IPS-15b (cell line): Measurements from ENCODE around the gene MYO10.
"Not testable (repeated sequence)": the region's sequence is repeated elsewhere in the genome, so short reads cannot be mapped to it uniquely, and the experiment has no call there.

Experiments
- H3K27me3 ChIP-seq: one replicate; pipeline ENCODE4 v1.6.1; 2013; ENCODE audit warnings: low read length; ENCODE audit not compliant: control insufficient read depth, insufficient read depth
- H3K36me3 ChIP-seq: one replicate; pipeline ENCODE4 v1.6.1; 2013; ENCODE audit warnings: low read length; ENCODE audit not compliant: control insufficient read depth, insufficient read depth
- H3K4me1 ChIP-seq: one replicate; pipeline ENCODE4 v1.6.1; 2013; ENCODE audit warnings: mild to moderate bottlenecking, low read length; ENCODE audit not compliant: control insufficient read depth, insufficient read depth
- H3K4me3 ChIP-seq: one replicate; pipeline ENCODE4 v1.5.1; 2013; ENCODE audit warnings: low read depth, low read length
- H3K9ac ChIP-seq: one replicate; pipeline ENCODE4 v1.6.1; 2013; ENCODE audit warnings: low read depth, mild to moderate bottlenecking, low read length
- H3K9me3 ChIP-seq: one replicate; pipeline ENCODE4 v1.6.1; 2013; ENCODE audit warnings: mild to moderate bottlenecking, low read length; ENCODE audit not compliant: control insufficient read depth, insufficient read depth

MYO10 gene

GRCh38 chr5:16780325-16780724 lies 155.8 kb downstream of the MYO10 start:
- Histone ChIP-seq H3K4me3 (no peak overlapping the region), H3K4me1 (no peaks in the 10 kb centered on the region), H3K9ac (no peak overlapping the region), H3K27me3 (no peaks in the 10 kb centered on the region), H3K36me3 (no peaks in the 10 kb centered on the region), H3K9me3 (no peaks in the 10 kb centered on the region)

GRCh38 chr5:16777432-16777831 lies 158.7 kb downstream of the MYO10 start:
- H3K9me3 ChIP-seq: no peaks in the 10 kb centered on the region
- no peaks in the 10 kb centered on the region for H3K27me3 ChIP-seq
- H3K9ac ChIP-seq: no peak overlapping the region
- no peaks in the 10 kb centered on the region for H3K36me3 ChIP-seq
- no peak overlapping the region for H3K4me3 ChIP-seq
- H3K4me1 ChIP-seq: no peaks in the 10 kb centered on the region

GRCh38 chr5:16776611-16777251 lies 159.4 kb downstream of the MYO10 start:
- Histone ChIP-seq H3K9ac (no peak overlapping the region), H3K27me3 (no peaks in the 10 kb centered on the region), H3K4me1 (no peaks in the 10 kb centered on the region), H3K4me3 (no peak overlapping the region), H3K36me3 (no peaks in the 10 kb centered on the region), H3K9me3 (no peaks in the 10 kb centered on the region)

- Histone ChIP-seq H3K9ac (no peak overlapping the region), H3K4me1 (no peaks in the 10 kb centered on the region), H3K27me3 (no peaks in the 10 kb centered on the region), H3K4me3 (no peak overlapping the region), H3K9me3 (no peaks in the 10 kb centered on the region), H3K36me3 (no peaks in the 10 kb centered on the region)
Measured at GRCh38 chr5:16774806-16775205, 161.3 kb downstream of the MYO10 start.

GRCh38 chr5:16773991-16774390 lies 162.1 kb downstream of the MYO10 start:
- H3K4me3 ChIP-seq: no peak overlapping the region
- H3K27me3 ChIP-seq: no peaks in the 10 kb centered on the region
- no peaks in the 10 kb centered on the region for H3K9me3 ChIP-seq
- no peaks in the 10 kb centered on the region for H3K4me1 ChIP-seq
- no peaks in the 10 kb centered on the region for H3K36me3 ChIP-seq
- H3K9ac ChIP-seq: no peak overlapping the region

GRCh38 chr5:16772556-16772955 lies 163.5 kb downstream of the MYO10 start:
- no peaks in the 10 kb centered on the region for H3K27me3 ChIP-seq
- no peaks in the 10 kb centered on the region for H3K9me3 ChIP-seq
- H3K4me3 ChIP-seq: no peak overlapping the region
- no peaks in the 10 kb centered on the region for H3K36me3 ChIP-seq
- H3K9ac ChIP-seq: no peak overlapping the region
- no peaks in the 10 kb centered on the region for H3K4me1 ChIP-seq

GRCh38 chr5:16768184-16768583 lies 167.9 kb downstream of the MYO10 start:
- no peaks in the 10 kb centered on the region for H3K9me3 ChIP-seq
- H3K9ac ChIP-seq: no peak overlapping the region
- no peak overlapping the region for H3K4me3 ChIP-seq
- H3K4me1 ChIP-seq: no peaks in the 10 kb centered on the region
- no peaks in the 10 kb centered on the region for H3K27me3 ChIP-seq
- H3K36me3 ChIP-seq: peaks cover 4% of the 10 kb centered on the region

GRCh38 chr5:16763211-16763610 lies 172.9 kb downstream of the MYO10 start:
- Histone ChIP-seq H3K4me1 (no peaks in the 10 kb centered on the region), H3K9me3 (no peaks in the 10 kb centered on the region), H3K27me3 (no peaks in the 10 kb centered on the region), H3K4me3 (no peak overlapping the region), H3K36me3 (peaks cover 9% of the 10 kb centered on the region), H3K9ac (no peak overlapping the region)

- H3K4me1 ChIP-seq: peaks cover 3% of the 10 kb centered on the region
- H3K9ac ChIP-seq: no peak overlapping the region
- H3K4me3 ChIP-seq: no peak overlapping the region
- peaks cover 9% of the 10 kb centered on the region for H3K36me3 ChIP-seq
- H3K27me3 ChIP-seq: no peaks in the 10 kb centered on the region
- no peaks in the 10 kb centered on the region for H3K9me3 ChIP-seq
Measured at GRCh38 chr5:16759147-16759773, 176.8 kb downstream of the MYO10 start.

- Histone ChIP-seq H3K4me3 (no peak overlapping the region), H3K27me3 (no peaks in the 10 kb centered on the region), H3K4me1 (peaks cover 8% of the 10 kb centered on the region), H3K36me3 (peaks cover 4% of the 10 kb centered on the region), H3K9ac (no peak overlapping the region), H3K9me3 (no peaks in the 10 kb centered on the region)
Measured at GRCh38 chr5:16757989-16758501, 178.0 kb downstream of the MYO10 start.

- H3K9me3 ChIP-seq, H3K9ac ChIP-seq, H3K36me3 ChIP-seq, H3K27me3 ChIP-seq, H3K4me3 ChIP-seq, H3K4me1 ChIP-seq: not testable (repeated sequence)
Measured at GRCh38 chr5:16757577-16757976, 178.5 kb downstream of the MYO10 start.

GRCh38 chr5:16757146-16757545 lies 178.9 kb downstream of the MYO10 start:
- Histone ChIP-seq H3K9ac (no peak overlapping the region), H3K36me3 (peaks cover under 1% of the 10 kb centered on the region), H3K4me1 (peaks cover 8% of the 10 kb centered on the region)

More at GRCh38 chr5:16757146-16757545, 178.9 kb downstream of the MYO10 start:
- H3K4me3 ChIP-seq: no peak overlapping the region
- H3K9me3 ChIP-seq: no peaks in the 10 kb centered on the region
- no peaks in the 10 kb centered on the region for H3K27me3 ChIP-seq
